K562 (cell line): ENCODE measurements around the gene NUP85. TPM values are rescaled to one million over a fixed set of nuclear protein-coding genes. Genes with fewer than 3 reads are reported as not detected.

Source experiments
- ARID1B ChIP-seq: fragments of 450-650 bp; IDR thresholded peaks from 2 replicates; pipeline ENCODE4 v1.6.1; 2016; ENCODE audit warnings: antibody characterized with exemption, mild to moderate bottlenecking, inconsistent platforms
- FOXK2 ChIP-seq, 2 experiments: fragments of 450-650 bp; IDR thresholded peaks in 1 of 2; conservative IDR thresholded peaks in 1 of 2; 2 replicates each; pipeline ENCODE4 v1.6.1; 2016; ENCODE audit warnings: low read depth in 2 of 2, mild to moderate bottlenecking in 1 of 2
- GABPA ChIP-seq: fragments of 200-800 bp; sonication (Bioruptor generic); conservative IDR thresholded peaks from 2 replicates; pipeline ENCODE4 v1.6.1; 2016; ENCODE audit warnings: low read depth, missing genetic modification characterization, missing compliant biosample characterization
- HMG20A ChIP-seq: fragments of 450-650 bp; formaldehyde crosslinking; conservative IDR thresholded peaks from 2 replicates; pipeline ENCODE4 v1.4.0; 2020; ENCODE audit warnings: mild to moderate bottlenecking, mixed read lengths
- JUN ChIP-seq, 2 experiments: sonication (generic) in 1 of 2; formaldehyde crosslinking in 1 of 2; IDR thresholded peaks; 2 replicates each; pipeline versions ENCODE4 v1.6.1 to v1.8.0; 2012 to 2022; ENCODE audit warnings: borderline replicate concordance in 2 of 2, mild to moderate bottlenecking in 2 of 2, improper control_type of control experiment in 1 of 2, low read depth in 1 of 2, low read length in 1 of 2, missing genetic modification reagents in 1 of 2
- KLF6 ChIP-seq: fragments of 250-450 bp; sonication (Bioruptor Pico); IDR thresholded peaks from 2 replicates; pipeline ENCODE4 v1.4.0; 2020; ENCODE audit warnings: mild to moderate bottlenecking, moderate library complexity, borderline replicate concordance
- MAZ ChIP-seq, 2 experiments: fragments of 450-650 bp in 1 of 2; sonication (generic) in 1 of 2; formaldehyde crosslinking; IDR thresholded peaks in 1 of 2; conservative IDR thresholded peaks in 1 of 2; 2 replicates each; pipeline versions ENCODE4 v1.4.0 to v1.5.0; 2020; ENCODE audit warnings: mild to moderate bottlenecking in 1 of 2, missing genetic modification reagents in 1 of 2
- PYGO2 ChIP-seq: fragments of 450-650 bp; IDR thresholded peaks from 2 replicates; pipeline ENCODE4 v1.6.1; 2016; ENCODE audit warnings: mild to moderate bottlenecking, missing genetic modification characterization, moderate library complexity, missing compliant biosample characterization
- RBM22 ChIP-seq: fragments of 200-400 bp; formaldehyde crosslinking; IDR thresholded peaks from 2 replicates; pipeline ENCODE4 v1.6.1; 2018; ENCODE audit warnings: low read length, low read depth; ENCODE audit not compliant: poor library complexity, severe bottlenecking
- RCOR1 ChIP-seq, 2 experiments: IDR thresholded peaks; 2 replicates each; pipeline ENCODE4 v1.6.1; 2012; ENCODE audit warnings: low read depth in 2 of 2, low read length in 2 of 2, borderline replicate concordance in 1 of 2, improper control_type of control experiment in 1 of 2
- SMARCA4 ChIP-seq: fragments of 450-650 bp; IDR thresholded peaks from 2 replicates; pipeline ENCODE4 v1.6.1; 2016
- SNRNP70 ChIP-seq: fragments of 200-400 bp; formaldehyde crosslinking; optimal IDR thresholded peaks from 2 replicates; pipeline ENCODE3; 2017; ENCODE audit warnings: low read depth, low read length
- ZC3H8 ChIP-seq: fragments of 450-650 bp; IDR thresholded peaks from 2 replicates; pipeline ENCODE4 v1.6.1; 2017
- ZNF253 ChIP-seq: fragments of 250-450 bp; sonication (Bioruptor Pico); conservative IDR thresholded peaks from 2 replicates; pipeline ENCODE4 v1.6.1; 2021; ENCODE audit warnings: mild to moderate bottlenecking
- ZNF766 ChIP-seq: fragments of 200-800 bp; sonication (Bioruptor generic); conservative IDR thresholded peaks from 2 replicates; pipeline ENCODE4 v1.6.1; 2016; ENCODE audit warnings: missing genetic modification characterization, missing compliant biosample characterization
- ZNF785 ChIP-seq: fragments of 250-450 bp; sonication (Bioruptor Pico); IDR thresholded peaks from 2 replicates; pipeline ENCODE4 v1.4.0; 2020; ENCODE audit warnings: mild to moderate bottlenecking
- ZNF830 ChIP-seq: fragments of 250-450 bp; sonication (Bioruptor Pico); IDR thresholded peaks from 2 replicates; pipeline ENCODE4 v1.5.0; 2021; ENCODE audit warnings: mild to moderate bottlenecking
- polyA plus RNA-seq, 8 experiments: library from polyadenylated mRNA; depleted of rRNA in 4 of 8; stranded (reverse) in 5 of 8; unstranded in 3 of 8; fragments of >200 nt; fragmentation: Nextera tagmentation in 2 of 8; fragmentation: Illumina TruSeq in 1 of 8; extraction: Ambion mirVana in 2 of 8; extraction: Trizol in 1 of 8; gene quantifications; 2 replicates each; pipeline versions ENCODE4 v1.2.1 to v1.2.3, GENCODE V29; 2011 to 2014; ENCODE audit warnings: inconsistent platforms in 1 of 8, missing spikeins in 1 of 8
- total RNA-seq, 7 experiments: library from RNA; depleted of rRNA in 6 of 7; stranded (reverse); fragments of >200 nt in 6 of 7; fragmentation: Illumina TruSeq in 2 of 7; extraction: Trizol in 2 of 7; gene quantifications; 2 replicates each; pipeline versions ENCODE4 v1.2.1 to v1.2.3, GENCODE V29; 2011 to 2021; ENCODE audit warnings: low replicate concordance in 1 of 7
- TF ChIP-seq, protein P1 (sequence below): sonication (generic); formaldehyde crosslinking; IDR thresholded peaks from 2 replicates; pipeline ENCODE4 v1.4.0; 2020; ENCODE audit warnings: mild to moderate bottlenecking, missing genetic modification reagents
- TF ChIP-seq, protein P2 (sequence below): sonication (generic); formaldehyde crosslinking; IDR thresholded peaks from 2 replicates; pipeline ENCODE4 v1.8.1; 2023; ENCODE audit warnings: missing genetic modification reagents, mild to moderate bottlenecking, borderline replicate concordance
- TF ChIP-seq, protein P3 (sequence below): fragments of 250-450 bp; sonication (Bioruptor Pico); IDR thresholded peaks from 2 replicates; pipeline ENCODE4 v1.5.0; 2022; ENCODE audit warnings: mild to moderate bottlenecking

NUP85 gene
- total and polyA plus RNA-seq, 9 of the 15 experiments (the other 6 are each of a cell fraction or from before 2014, with no cell fraction given): 50.2 to 177 (median 110) TPM

DNA sequence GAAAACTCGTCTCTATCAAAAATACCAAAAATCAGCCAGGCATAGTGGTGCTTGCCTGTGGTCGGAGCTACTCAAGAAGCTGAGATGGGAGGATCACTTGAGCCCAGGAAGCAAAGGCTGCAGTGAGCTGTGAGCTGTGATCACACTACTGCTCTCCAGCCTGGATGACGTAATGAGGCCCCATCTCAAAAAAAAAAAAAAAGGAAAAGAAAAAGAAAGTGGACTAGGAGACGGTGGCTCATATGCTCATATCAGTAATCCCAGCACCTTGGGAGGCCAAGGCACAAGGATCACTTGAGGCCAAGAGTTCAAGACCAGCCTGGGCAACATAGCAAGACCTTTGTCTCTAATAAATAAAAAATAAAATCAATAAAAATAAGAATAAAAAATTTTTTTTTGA, 13.9 kb upstream of the NUP85 start (continued):
- TF ChIP-seq GABPA (tag): no peak
- TF ChIP-seq, protein P1, sequence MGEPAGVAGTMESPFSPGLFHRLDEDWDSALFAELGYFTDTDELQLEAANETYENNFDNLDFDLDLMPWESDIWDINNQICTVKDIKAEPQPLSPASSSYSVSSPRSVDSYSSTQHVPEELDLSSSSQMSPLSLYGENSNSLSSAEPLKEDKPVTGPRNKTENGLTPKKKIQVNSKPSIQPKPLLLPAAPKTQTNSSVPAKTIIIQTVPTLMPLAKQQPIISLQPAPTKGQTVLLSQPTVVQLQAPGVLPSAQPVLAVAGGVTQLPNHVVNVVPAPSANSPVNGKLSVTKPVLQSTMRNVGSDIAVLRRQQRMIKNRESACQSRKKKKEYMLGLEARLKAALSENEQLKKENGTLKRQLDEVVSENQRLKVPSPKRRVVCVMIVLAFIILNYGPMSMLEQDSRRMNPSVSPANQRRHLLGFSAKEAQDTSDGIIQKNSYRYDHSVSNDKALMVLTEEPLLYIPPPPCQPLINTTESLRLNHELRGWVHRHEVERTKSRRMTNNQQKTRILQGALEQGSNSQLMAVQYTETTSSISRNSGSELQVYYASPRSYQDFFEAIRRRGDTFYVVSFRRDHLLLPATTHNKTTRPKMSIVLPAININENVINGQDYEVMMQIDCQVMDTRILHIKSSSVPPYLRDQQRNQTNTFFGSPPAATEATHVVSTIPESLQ (CRISPR knock-in tag): no peak
- TF ChIP-seq MAZ (CRISPR knock-in tag; conservative IDR thresholded peaks at IDR 0.05 in 1 of 2, IDR thresholded peaks at IDR 0.05 in 1 of 2): no peak
- no peak for TF ChIP-seq ZNF830
- TF ChIP-seq, protein P2, sequence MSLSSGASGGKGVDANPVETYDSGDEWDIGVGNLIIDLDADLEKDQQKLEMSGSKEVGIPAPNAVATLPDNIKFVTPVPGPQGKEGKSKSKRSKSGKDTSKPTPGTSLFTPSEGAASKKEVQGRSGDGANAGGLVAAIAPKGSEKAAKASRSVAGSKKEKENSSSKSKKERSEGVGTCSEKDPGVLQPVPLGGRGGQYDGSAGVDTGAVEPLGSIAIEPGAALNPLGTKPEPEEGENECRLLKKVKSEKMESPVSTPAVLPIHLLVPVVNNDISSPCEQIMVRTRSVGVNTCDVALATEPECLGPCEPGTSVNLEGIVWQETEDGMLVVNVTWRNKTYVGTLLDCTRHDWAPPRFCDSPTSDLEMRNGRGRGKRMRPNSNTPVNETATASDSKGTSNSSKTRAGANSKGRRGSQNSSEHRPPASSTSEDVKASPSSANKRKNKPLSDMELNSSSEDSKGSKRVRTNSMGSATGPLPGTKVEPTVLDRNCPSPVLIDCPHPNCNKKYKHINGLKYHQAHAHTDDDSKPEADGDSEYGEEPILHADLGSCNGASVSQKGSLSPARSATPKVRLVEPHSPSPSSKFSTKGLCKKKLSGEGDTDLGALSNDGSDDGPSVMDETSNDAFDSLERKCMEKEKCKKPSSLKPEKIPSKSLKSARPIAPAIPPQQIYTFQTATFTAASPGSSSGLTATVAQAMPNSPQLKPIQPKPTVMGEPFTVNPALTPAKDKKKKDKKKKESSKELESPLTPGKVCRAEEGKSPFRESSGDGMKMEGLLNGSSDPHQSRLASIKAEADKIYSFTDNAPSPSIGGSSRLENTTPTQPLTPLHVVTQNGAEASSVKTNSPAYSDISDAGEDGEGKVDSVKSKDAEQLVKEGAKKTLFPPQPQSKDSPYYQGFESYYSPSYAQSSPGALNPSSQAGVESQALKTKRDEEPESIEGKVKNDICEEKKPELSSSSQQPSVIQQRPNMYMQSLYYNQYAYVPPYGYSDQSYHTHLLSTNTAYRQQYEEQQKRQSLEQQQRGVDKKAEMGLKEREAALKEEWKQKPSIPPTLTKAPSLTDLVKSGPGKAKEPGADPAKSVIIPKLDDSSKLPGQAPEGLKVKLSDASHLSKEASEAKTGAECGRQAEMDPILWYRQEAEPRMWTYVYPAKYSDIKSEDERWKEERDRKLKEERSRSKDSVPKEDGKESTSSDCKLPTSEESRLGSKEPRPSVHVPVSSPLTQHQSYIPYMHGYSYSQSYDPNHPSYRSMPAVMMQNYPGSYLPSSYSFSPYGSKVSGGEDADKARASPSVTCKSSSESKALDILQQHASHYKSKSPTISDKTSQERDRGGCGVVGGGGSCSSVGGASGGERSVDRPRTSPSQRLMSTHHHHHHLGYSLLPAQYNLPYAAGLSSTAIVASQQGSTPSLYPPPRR (CRISPR knock-in tag): no peak
- peak; percentile 34; the same call in 1 of the 2 replicates for TF ChIP-seq SMARCA4
- TF ChIP-seq ZNF766 (CRISPR knock-in tag): no peak
- peak; percentile 73 for TF ChIP-seq JUN (IDR thresholded peaks at IDR 0.05; ENCODE audit: borderline replicate concordance, low read depth, low read length)
- no peak for TF ChIP-seq JUN (CRISPR knock-in tag; IDR thresholded peaks at IDR 0.05; ENCODE audit: borderline replicate concordance)
- no peak for TF ChIP-seq PYGO2 (tag)
- no peak for TF ChIP-seq ZNF253 (CRISPR knock-in tag)
- TF ChIP-seq ARID1B: peak; percentile 38; the same call in 1 of the 2 replicates
- no peak for TF ChIP-seq RBM22
- TF ChIP-seq ZNF785 (CRISPR knock-in tag): no peak
- no peak for TF ChIP-seq KLF6 (CRISPR knock-in tag)
- TF ChIP-seq SNRNP70: no peak
- peak in 1 of 2 experiments; percentile 78; a peak in 2 of 4 replicates for TF ChIP-seq RCOR1 (IDR thresholded peaks at IDR 0.05; ENCODE audit: borderline replicate concordance in 1 of 2, low read depth in 2 of 2, low read length in 2 of 2)
- TF ChIP-seq HMG20A (CRISPR knock-in tag): no peak
- TF ChIP-seq, protein P3, sequence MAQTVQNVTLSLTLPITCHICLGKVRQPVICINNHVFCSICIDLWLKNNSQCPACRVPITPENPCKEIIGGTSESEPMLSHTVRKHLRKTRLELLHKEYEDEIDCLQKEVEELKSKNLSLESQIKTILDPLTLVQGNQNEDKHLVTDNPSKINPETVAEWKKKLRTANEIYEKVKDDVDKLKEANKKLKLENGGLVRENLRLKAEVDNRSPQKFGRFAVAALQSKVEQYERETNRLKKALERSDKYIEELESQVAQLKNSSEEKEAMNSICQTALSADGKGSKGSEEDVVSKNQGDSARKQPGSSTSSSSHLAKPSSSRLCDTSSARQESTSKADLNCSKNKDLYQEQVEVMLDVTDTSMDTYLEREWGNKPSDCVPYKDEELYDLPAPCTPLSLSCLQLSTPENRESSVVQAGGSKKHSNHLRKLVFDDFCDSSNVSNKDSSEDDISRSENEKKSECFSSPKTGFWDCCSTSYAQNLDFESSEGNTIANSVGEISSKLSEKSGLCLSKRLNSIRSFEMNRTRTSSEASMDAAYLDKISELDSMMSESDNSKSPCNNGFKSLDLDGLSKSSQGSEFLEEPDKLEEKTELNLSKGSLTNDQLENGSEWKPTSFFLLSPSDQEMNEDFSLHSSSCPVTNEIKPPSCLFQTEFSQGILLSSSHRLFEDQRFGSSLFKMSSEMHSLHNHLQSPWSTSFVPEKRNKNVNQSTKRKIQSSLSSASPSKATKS (CRISPR knock-in tag): no peak
- TF ChIP-seq FOXK2 (conservative IDR thresholded peaks at IDR 0.05 in 1 of 2, IDR thresholded peaks at IDR 0.05 in 1 of 2; ENCODE audit: low read depth in 2 of 2): no peak
- TF ChIP-seq ZC3H8: no peak
